GM18499 (cell line): ENCODE results near the gene TYMP.
"Not testable (repeated sequence)": the region's sequence is repeated elsewhere in the genome, so short reads cannot be mapped to it uniquely, and the experiment has no call there.

Source experiments
- ATAC-seq: cut with Tn5 transposase; IDR thresholded peaks from one replicate; pipeline ENCODE4 v1.9.1; 2021; ENCODE audit warnings: moderate number of reproducible peaks; ENCODE audit not compliant: insufficient read depth, unreplicated experiment

The TYMP gene

GRCh38 chr22:50542416-50542927, 12.7 kb upstream of the TYMP start:
- ATAC-seq = no peak

DNA sequence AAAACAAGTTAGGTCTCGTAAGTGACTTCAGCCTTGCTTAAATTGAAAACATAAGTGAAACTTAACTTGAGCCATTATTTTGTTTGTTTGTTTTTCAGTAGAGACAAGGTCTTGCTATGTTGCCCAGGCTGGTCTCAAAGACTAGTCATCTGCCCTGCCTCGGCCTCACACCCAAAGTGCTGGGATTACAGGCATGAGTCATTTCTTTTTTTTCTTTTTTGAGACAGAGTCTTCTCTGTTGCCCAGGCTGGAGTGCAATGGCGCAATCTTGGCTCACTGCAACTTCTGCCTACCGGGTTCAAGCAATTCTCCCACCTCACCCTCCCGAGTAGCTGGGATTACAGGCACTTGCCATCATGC, 11.8 kb upstream of the TYMP start:
- not testable (repeated sequence) for ATAC-seq

- ATAC-seq = no peak
Measured at GRCh38 chr22:50540381-50540780, 10.6 kb upstream of the TYMP start.

- ATAC-seq = no peak
Measured at GRCh38 chr22:50537765-50538164, 8.0 kb upstream of the TYMP start.

- ATAC-seq = no peak
Measured at GRCh38 chr22:50536226-50536625, 6.4 kb upstream of the TYMP start.

- ATAC-seq = no peak
Measured at GRCh38 chr22:50535113-50535512, 5.3 kb upstream of the TYMP start.

GRCh38 chr22:50533856-50534711, 4.3 kb upstream of the TYMP start:
- ATAC-seq = not testable (repeated sequence)

GRCh38 chr22:50532824-50533796, 3.3 kb upstream of the TYMP start:
- no peak for ATAC-seq

DNA sequence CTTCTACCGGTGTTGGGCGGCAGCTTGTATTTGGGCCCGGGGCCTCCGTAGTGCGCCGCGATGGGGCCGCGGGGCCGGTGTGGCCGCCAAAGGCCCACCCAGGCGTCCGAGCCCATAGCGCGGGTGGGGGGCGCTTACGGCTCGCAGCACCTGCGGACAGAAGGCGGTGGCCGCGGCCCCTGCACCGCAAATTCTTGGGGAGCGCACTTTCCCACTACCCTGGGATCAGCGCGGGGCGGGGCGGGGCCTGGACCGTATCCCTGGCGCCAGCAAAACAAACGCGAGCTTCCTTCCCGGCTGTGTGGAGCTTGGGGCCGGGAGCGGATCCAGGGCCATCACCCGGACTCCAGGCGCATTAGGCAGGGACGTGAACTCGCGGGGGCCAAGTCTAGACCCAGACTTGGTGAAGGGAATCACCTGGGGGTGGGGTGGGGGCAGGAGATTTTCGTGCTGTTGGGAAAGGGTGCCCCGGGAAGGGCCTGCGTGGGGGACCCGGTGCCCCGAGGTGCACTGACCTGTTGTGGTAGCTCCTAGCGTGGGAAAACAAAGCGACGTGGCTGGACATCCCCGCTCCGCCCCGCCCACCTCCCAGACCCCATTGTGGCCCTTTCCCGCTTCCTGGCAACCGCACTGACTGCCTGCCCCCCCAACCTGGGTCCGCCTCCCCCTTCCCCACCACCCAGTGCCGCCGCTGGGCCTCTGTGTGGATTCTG, 2.3 kb upstream of the TYMP start:
- ATAC-seq = no peak

GRCh38 chr22:50531546-50531961, 1.7 kb upstream of the TYMP start:
- no peak for ATAC-seq

DNA sequence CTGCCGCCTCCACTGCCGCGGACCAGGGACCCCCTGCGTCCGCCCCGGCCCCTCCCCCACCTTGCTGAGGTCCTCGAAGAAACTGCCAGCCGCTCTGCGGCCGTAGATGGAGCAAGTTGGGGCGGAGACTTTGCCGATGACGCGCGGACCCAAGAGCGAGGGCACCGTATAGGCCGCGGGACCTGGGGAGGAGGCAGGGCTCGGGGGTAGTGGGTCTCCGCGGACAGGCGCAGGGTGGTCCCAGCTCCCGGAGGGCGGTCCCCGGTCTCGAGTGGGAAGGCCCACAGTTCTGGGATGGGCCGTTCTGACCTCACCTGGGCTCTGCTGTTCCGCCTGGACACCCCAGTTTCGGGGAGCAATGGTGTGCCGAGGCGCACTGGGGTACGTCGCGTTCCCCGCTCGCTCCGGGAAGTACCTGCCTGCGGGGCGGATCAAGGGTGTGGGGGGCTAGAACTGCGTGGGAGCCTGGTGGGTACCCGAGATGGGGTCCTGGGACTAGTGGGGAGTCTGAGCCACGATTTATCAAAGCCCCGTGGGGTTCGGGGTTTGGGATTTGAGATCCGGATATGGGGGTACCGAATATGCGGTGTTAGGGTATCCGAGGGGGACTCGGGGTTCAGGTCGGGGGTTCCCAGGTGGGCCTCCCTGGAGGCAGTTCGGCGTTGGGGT, 1.2 kb upstream of the TYMP start:
- ATAC-seq = no peak

DNA sequence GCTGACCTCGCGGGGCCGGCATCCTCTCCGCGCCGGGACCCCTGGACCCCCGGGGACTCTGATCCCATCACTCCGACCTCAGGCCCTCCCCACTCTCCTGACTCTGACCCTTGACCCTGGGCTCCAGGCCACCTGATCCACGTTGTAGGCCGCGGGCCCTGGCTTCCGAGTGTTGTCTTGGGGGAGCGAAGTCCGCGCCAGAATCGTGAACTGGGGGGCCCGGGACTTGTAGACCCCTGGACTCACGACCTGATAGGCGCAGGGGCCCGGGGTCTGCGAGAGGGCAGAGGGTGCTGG, 716 bp upstream of the TYMP start:
- ATAC-seq = no peak

DNA sequence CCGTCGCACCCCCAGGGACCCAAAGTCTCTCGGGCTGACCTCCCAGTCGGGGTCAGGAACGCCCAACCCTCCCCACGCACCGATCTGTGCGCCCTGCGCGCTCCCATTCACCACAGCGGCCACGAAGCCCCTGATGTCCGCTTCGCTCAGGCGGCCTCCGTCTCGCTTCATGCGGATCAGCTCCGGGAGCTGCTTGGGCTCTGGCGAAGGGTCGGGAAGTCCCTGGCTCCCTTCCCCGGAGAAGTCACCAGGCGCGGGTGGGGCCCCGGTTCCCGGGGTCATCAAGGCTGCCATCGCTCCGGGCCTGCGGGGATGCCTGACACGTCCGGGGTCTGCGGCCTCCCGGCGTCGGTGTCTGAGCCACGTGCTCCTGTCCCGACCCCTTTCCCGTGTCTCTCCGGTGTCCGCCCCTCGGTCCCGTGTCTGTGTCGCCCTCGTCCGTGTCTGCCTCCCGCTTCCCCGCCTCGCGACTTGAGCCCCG, 356 bp downstream of the TYMP start:
- ATAC-seq = no peak

DNA sequence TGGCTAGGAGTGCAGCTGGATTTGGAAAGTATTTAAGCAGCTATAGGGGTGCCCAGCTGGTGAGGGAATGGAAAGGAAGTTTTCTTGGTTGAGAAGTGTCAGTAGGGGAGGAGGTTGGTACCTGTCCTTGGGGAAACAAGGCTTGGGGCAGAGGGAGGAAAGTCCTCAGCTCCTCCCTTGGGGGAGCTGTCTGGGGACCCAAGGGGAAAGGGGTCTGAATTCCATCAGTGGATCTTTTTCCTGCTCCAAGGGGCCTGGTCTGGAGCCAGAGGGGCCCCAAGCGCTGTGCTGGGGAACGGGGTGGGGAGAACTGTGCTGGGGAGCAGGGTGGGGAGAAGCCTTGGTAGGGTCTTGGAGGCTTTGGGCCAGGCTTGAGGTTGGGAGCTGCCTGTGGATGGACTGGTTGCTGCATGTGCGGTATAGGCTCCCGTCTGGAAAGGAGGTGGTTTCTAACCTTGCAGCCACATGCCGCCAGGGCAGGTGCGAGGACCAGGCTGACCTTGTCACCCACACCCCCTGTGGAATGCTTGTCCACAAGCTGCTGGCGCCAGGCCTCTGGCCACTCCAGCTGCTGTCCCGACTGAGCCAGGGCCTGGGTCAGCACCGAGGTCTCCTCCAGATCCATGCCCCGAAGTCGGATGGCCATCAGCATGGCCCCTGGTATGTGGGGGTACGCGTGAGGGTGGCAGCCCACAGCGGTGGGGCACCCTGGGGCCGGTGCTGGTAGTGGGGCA, 963 bp downstream of the TYMP start:
- ATAC-seq = no peak

DNA sequence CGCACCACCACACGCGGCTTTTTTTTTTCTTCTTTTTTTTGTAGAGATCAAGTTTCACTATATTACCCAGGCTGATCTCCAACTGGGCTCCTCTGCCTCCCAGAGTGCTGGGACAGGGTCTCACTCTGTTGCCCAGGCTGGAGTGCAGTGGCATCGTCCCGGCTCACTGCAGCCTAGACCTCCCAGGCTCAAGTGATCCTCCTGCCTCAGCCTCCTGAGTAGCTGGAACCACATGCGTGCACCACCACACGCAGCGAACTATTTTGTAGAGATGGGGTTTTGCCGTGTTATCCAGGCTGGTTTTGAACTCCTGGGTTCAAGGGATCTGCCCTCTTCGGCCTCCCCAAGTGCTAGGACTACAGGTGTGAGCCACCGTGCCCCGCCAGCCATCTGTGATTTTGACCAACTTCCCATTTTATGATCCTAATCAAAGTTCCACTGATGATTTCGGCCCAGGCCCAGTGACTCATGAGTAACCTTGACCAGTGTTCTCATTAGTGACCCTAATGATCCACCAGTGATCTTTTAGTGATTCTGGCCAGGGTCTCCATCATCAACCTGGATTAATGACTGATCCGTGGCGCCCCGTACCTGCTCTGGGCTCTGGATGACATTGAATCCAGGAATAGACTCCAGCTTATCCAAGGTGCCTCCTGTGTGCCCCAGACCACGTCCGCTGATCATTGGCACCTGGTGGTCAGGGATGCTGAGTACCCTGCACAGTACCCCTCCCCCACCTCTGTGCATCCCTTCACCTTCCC, 1.7 kb downstream of the TYMP start:
- no peak for ATAC-seq

GRCh38 chr22:50526834-50527801, 2.7 kb downstream of the TYMP start:
- ATAC-seq = no peak

DNA sequence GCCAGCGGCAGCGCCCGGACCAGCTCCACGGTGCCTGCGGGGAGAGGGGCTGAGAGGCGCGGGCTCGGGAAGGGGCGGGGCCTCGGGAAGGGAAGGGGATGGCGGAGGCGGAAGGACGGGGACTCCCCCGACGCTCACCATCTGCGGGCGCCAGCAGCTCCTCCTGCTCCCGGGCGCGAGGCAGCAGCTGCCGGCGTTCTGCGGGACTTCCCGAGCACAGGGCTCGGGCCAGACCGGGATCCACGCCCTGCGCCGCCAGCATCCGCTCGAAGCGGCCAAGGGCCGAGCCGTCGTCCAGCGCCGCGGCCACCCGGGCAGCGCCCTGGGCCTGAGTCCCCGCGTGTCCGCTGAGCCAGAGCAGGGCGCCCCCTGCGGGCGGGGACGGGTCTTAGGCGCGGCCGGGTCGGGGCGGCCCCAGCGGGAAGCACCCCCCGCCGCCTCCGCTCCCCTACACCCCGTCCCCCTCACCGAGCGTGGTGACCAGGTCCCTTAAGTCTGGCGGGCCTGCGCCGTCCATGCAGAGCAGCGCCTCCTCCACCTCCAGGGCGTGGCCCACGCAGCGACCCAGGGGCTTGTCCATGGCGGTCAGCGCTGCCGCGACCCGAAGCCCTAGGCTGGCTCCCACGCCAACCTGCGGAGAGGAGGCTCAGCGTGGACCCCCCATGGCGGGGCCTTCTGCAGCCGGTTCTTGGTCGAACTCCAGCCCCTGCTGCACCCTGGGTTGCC, 3.5 kb downstream of the TYMP start:
- ATAC-seq = no peak
